ES-I3 (cell line): ENCODE results near the gene GBX1.

Experiments
- H3K36me3 ChIP-seq: 2 replicates; pipeline ENCODE4 v1.6.1; 2013; ENCODE audit warnings: mild to moderate bottlenecking, low read length, control low read depth, moderate library complexity; ENCODE audit not compliant: insufficient read depth
- H3K4me1 ChIP-seq: 2 replicates; pipeline ENCODE4 v1.6.1; 2013; ENCODE audit warnings: mild to moderate bottlenecking, control low read depth, low read length; ENCODE audit not compliant: insufficient read depth
- H3K9ac ChIP-seq: 2 replicates; pipeline ENCODE4 v1.6.1; 2013; ENCODE audit warnings: low read depth, mild to moderate bottlenecking, low read length, moderate library complexity
- H3K9me3 ChIP-seq: 2 replicates; pipeline ENCODE4 v1.6.1; 2013; ENCODE audit warnings: mild to moderate bottlenecking, low read length, moderate library complexity; ENCODE audit not compliant: control insufficient read depth, insufficient read depth

Gene GBX1

GRCh38 chr7:151167197-151167961, at the start of gene GBX1:
TSS of gene GBX1 (minus strand) at chr7:151167694. CDS start at chr7:151167548, 146 bp downstream.
- no peaks in the 10 kb centered on the region for H3K4me1 ChIP-seq
- H3K36me3 ChIP-seq: no peaks in the 10 kb centered on the region
- H3K9me3 ChIP-seq: no peaks in the 10 kb centered on the region
- peak within 1 kb of the TSS; percentile 54 for H3K9ac ChIP-seq

DNA sequence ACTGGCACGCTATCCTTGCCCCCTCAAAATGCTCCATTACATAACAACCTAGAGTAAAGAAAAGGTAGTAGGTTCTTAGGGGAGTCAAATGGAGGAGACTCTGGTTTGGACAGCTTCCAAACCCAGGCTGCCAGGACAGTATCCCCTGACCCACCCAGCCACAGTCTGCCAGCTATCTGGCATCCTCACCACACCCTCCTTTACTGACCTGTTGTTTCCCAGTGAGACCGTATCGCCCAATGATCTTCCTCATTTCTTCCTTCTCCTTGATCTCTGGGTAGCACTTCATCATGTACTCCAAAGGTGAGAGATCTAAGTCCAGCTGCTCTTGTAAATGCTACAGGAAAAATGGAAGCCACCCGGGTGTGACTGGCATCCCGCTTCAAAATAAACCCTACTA, 47.9 kb upstream of the GBX1 start:
- Histone ChIP-seq H3K36me3 (peaks cover 32% of the 10 kb centered on the region), H3K9ac (no peak overlapping the region)

GRCh38 chr7:151213826-151214225, 46.3 kb upstream of the GBX1 start:
- Histone ChIP-seq H3K9ac (no peak overlapping the region), H3K4me1 (0 out of 2 replicates have a peak, but pooled peaks cover 7% of the 10 kb centered on the region), H3K9me3 (no peaks in the 10 kb centered on the region), H3K36me3 (peaks cover 25% of the 10 kb centered on the region)

More for the DNA sequence above, 47.9 kb upstream of the GBX1 start:
- Histone ChIP-seq H3K9me3 (no peaks in the 10 kb centered on the region), H3K4me1 (0 out of 2 replicates have a peak, but pooled peaks cover 7% of the 10 kb centered on the region)

DNA sequence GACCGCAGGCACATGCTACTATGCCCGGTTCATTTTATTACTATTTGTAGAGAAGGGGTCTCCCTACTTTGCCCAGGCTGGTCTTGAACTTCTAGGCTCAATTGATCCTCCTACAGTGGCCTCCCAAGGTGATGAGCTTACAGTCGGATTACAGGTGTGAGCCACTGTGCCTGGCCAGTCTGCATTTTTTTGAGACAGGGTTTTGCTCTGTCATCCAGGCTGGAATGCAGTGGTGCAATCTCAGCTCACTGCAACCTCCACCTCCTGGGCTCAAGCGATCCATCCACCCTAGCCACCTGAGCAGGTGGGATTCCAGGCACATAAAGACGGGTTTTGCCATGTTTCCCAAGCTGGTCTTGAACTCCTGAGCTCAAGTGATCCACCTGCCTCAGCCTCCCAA, 45.1 kb upstream of the GBX1 start:
- Histone ChIP-seq H3K9ac (no peak overlapping the region), H3K36me3 (peaks cover 16% of the 10 kb centered on the region), H3K4me1 (0 out of 2 replicates have a peak, but pooled peaks cover 7% of the 10 kb centered on the region), H3K9me3 (no peaks in the 10 kb centered on the region)

DNA sequence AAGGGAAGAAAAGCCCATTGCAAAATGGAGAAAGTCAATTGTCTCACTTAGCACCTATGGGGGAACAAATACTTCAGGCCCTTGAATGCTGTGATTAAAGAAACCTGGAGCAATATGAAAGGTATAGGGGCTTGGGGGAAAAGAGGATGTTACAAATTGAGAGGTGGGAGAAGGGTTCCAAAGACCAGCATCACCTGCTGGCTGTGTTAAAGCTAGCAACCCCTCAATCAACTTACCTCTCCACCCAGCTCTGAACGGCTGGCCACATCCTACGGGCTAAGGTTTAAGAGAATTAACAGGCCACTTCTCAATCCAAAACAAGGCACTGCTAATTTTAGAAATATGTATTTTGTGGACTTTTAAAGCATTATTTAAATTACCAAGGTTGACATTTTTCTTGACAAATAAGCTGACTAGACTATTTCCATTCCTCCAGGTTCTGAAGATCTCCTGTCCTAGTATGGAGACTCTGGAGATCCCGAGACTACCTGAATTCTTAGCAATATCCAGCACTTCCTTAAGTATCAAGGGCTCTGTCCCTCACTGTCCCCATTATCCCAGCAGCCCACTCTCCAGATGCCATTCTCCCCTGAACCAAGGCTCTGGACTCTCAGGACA, 43.8 kb upstream of the GBX1 start:
- H3K4me1 ChIP-seq: 0 out of 2 replicates have a peak, but pooled peaks cover 7% of the 10 kb centered on the region
- no peaks in the 10 kb centered on the region for H3K9me3 ChIP-seq
- H3K9ac ChIP-seq: no peak overlapping the region
- peaks cover 12% of the 10 kb centered on the region for H3K36me3 ChIP-seq

DNA sequence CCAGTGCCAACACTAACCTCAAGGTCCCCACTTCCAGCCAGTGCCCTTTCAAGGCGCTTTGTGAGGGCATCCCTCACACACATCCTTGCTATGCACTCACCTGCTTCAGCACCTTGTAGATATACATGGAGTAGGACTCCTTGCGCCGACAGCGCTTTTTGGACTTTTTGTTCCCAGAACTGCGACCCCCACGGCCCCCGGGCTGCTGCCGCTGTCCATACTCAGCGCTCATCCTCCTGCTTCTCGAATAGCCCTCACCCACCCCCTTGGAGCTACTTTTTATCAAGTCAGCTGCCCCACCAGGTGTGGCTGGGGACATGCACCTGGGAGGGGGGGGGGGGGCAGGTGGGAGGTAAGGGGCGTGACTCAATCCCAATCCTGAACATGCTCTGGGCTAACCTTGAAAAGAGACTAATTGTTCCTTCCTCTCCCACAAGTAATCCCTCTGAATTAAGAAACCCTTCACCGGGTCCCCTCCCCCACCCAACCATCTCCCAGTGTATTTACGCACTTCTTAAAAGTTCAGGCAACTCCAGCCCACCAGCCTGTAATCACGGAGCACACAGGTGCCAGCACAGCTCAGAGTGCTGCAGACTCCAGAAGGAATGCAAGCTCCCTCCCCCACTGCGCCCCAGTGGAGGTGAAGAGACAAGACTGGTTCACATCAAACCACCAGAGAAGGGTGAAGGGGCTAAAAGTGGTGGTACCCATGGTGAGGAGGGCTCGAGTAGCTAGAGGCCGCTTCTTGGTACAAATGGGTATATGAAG, 42.8 kb upstream of the GBX1 start, which contains the start of gene H2BK1:
H2BK1 (minus strand) TSS at position 402 of the 768 bp plus-strand sequence; CDS start at position 232, 170 bp downstream.
- H3K9me3 ChIP-seq: no peaks in the 10 kb centered on the region
- H3K4me1 ChIP-seq: 0 out of 2 replicates have a peak, but pooled peaks cover 7% of the 10 kb centered on the region
- H3K9ac ChIP-seq: no peak within 1 kb of the TSS
- H3K36me3 ChIP-seq: peaks cover 2% of the 10 kb centered on the region; the same call in 1 of the 2 replicates

DNA sequence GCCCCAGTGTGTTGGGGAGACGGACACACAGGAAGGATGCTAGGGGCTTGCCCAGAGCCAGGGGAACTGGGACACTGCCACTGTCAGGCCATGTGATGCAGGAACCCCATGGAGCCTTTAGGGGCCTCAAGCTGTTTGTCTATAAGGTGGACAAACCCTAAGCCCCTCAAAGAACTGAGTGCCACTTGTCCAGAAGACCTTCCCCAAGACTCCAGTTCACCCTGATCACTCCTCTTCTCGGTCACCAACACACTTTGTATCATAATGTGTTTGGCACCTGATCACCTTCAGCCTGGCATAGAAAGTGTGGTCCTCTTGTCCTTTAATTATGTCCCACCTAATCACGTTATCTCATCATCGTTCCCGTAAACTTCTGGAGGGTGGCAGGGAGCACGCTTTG, 42.1 kb upstream of the GBX1 start:
- H3K9me3 ChIP-seq: no peaks in the 10 kb centered on the region
- H3K9ac ChIP-seq: no peak overlapping the region
- H3K4me1 ChIP-seq: 0 out of 2 replicates have a peak, but pooled peaks cover 7% of the 10 kb centered on the region
- no peaks in the 10 kb centered on the region; the same call in 1 of the 2 replicates for H3K36me3 ChIP-seq

- Histone ChIP-seq H3K36me3 (no peaks in the 10 kb centered on the region), H3K9ac (no peak overlapping the region), H3K4me1 (0 out of 2 replicates have a peak, but pooled peaks cover 7% of the 10 kb centered on the region), H3K9me3 (no peaks in the 10 kb centered on the region)
These were observed 40.9 kb upstream of the GBX1 start for GRCh38 chr7:151208253-151208862.

DNA sequence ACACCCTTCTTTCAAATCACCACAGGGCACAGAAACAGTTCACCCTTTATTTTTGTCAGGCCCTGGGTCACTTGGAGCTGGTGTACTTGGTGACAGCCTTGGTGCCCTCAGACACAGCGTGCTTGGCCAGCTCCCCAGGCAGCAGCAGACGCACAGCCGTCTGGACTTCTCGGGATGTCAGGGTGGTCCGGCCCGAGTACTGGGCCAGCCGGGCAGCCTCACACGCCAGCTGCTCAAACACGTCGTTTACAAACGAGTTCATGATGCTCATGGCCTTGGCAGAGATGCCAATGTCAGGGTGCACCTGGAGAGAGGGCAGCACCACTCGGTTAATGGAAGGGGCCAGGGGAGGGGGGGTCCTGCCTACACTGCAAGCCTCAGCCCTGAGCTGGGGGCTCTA, 40.3 kb upstream of the GBX1 start:
- no peak overlapping the region for H3K9ac ChIP-seq

GRCh38 chr7:151207315-151207714, 39.8 kb upstream of the GBX1 start:
- Histone ChIP-seq H3K36me3 (no peaks in the 10 kb centered on the region), H3K9ac (no peak overlapping the region), H3K4me1 (0 out of 2 replicates have a peak, but pooled peaks cover 7% of the 10 kb centered on the region), H3K9me3 (no peaks in the 10 kb centered on the region)

More for the DNA sequence above, 40.3 kb upstream of the GBX1 start:
- Histone ChIP-seq H3K4me1 (0 out of 2 replicates have a peak, but pooled peaks cover 7% of the 10 kb centered on the region), H3K9me3 (no peaks in the 10 kb centered on the region), H3K36me3 (no peaks in the 10 kb centered on the region)

GRCh38 chr7:151206914-151207313, 39.4 kb upstream of the GBX1 start:
- H3K4me1 ChIP-seq: 0 out of 2 replicates have a peak, but pooled peaks cover 7% of the 10 kb centered on the region
- H3K9me3 ChIP-seq: no peaks in the 10 kb centered on the region
- H3K36me3 ChIP-seq: no peaks in the 10 kb centered on the region
- no peak overlapping the region for H3K9ac ChIP-seq

GRCh38 chr7:151205730-151206129, 38.2 kb upstream of the GBX1 start:
- Histone ChIP-seq H3K4me1 (0 out of 2 replicates have a peak, but pooled peaks cover 3% of the 10 kb centered on the region), H3K9ac (no peak overlapping the region), H3K36me3 (no peaks in the 10 kb centered on the region), H3K9me3 (no peaks in the 10 kb centered on the region)

DNA sequence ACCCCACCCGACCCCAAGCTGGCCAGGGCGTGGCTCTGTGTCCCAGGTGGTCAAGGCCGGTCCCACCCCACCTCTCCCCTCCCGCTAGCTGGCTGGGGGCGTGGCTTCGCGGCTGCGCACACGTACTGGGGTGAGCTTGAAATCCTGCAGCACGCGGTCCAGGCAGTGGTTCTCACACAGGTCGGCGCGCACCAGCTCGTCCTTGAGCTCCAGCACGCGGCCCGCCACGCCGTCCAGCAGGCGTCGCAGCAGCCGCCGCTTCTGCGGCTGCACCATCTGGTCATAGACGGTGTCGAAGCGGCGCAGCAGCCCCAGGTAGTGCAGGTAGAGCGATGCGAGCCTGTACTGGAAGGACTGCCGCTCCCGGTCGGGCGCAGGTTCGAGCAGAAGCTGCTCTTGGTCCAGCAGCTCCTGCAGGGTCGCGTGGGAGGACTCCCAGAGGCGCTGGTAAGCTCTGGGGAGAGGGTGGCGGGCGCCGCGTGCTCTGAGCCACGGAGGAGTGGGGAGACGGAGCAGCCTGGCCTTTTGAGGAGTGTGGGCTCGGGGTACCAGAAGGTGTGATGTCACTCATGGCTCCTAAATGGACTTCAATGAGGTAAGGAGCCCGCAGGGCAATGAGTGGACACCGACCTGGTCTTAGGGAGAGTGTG, 37.0 kb upstream of the GBX1 start:
- no peak overlapping the region for H3K9ac ChIP-seq
- H3K9me3 ChIP-seq: no peaks in the 10 kb centered on the region
- H3K4me1 ChIP-seq: no peaks in the 10 kb centered on the region; the same call in 1 of the 2 replicates
- no peaks in the 10 kb centered on the region for H3K36me3 ChIP-seq
